Kidney epithelial cell (primary cell): Measurements from ENCODE around the gene CAMSAP1. TPM values are rescaled to one million over a fixed set of nuclear protein-coding genes. Genes with fewer than 3 reads are reported as not detected.

Source experiments
- DNase-seq: peaks from one replicate; pipeline ENCODE4 v3.0.0-alpha.2; 2010; ENCODE audit warnings: low read depth
- H3K27me3 ChIP-seq: 2 replicates; pipeline ENCODE4 v1.6.0; 2011; ENCODE audit warnings: low read length; ENCODE audit not compliant: control insufficient read depth, insufficient read depth
- H3K36me3 ChIP-seq: 2 replicates; pipeline ENCODE4 v1.5.1; 2011; ENCODE audit warnings: low read length; ENCODE audit not compliant: control insufficient read depth, insufficient read depth
- H3K4me3 ChIP-seq: 2 replicates; pipeline ENCODE4 v1.5.1; 2011; ENCODE audit warnings: low read depth, mild to moderate bottlenecking, control low read depth, low read length
- total RNA-seq: library from RNA; depleted of rRNA; stranded (reverse); fragments of >200 nt; gene quantifications from 2 replicates; pipeline ENCODE4 v1.2.3, GENCODE V29; 2015
- TF ChIP-seq, protein P1 (sequence below): IDR thresholded peaks from 2 replicates; pipeline ENCODE4 v1.5.1; 2011; ENCODE audit warnings: mild to moderate bottlenecking, moderate library complexity, low read length, control low read depth, inconsistent platforms; ENCODE audit not compliant: insufficient read depth, poor library complexity, severe bottlenecking

The CAMSAP1 gene
- total RNA-seq, 1 donor from 2014 or later = 70.4 TPM

- no peaks in the 10 kb centered on the region for H3K36me3 ChIP-seq
- no peak overlapping the region for H3K4me3 ChIP-seq
- no peaks in the 10 kb centered on the region for H3K27me3 ChIP-seq
- TF ChIP-seq, protein P1, sequence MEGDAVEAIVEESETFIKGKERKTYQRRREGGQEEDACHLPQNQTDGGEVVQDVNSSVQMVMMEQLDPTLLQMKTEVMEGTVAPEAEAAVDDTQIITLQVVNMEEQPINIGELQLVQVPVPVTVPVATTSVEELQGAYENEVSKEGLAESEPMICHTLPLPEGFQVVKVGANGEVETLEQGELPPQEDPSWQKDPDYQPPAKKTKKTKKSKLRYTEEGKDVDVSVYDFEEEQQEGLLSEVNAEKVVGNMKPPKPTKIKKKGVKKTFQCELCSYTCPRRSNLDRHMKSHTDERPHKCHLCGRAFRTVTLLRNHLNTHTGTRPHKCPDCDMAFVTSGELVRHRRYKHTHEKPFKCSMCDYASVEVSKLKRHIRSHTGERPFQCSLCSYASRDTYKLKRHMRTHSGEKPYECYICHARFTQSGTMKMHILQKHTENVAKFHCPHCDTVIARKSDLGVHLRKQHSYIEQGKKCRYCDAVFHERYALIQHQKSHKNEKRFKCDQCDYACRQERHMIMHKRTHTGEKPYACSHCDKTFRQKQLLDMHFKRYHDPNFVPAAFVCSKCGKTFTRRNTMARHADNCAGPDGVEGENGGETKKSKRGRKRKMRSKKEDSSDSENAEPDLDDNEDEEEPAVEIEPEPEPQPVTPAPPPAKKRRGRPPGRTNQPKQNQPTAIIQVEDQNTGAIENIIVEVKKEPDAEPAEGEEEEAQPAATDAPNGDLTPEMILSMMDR = no peak
- DNase-seq = no peak
Measured at GRCh38 chr9:135939351-135940265, 32.3 kb upstream of the CAMSAP1 start.

- no peak for DNase-seq
- Histone ChIP-seq H3K36me3 (peaks cover 3% of the 10 kb centered on the region), H3K4me3 (no peak overlapping the region), H3K27me3 (no peaks in the 10 kb centered on the region)
- TF ChIP-seq, protein P1 = no peak
Measured at GRCh38 chr9:135937521-135938489, 30.5 kb upstream of the CAMSAP1 start.

GRCh38 chr9:135933114-135933513, 25.8 kb upstream of the CAMSAP1 start:
- H3K4me3 ChIP-seq = no peak overlapping the region
- no peaks in the 10 kb centered on the region for H3K27me3 ChIP-seq
- TF ChIP-seq, protein P1 = no peak
- no peak for DNase-seq
- peaks cover 3% of the 10 kb centered on the region for H3K36me3 ChIP-seq

GRCh38 chr9:135932656-135933055, 25.3 kb upstream of the CAMSAP1 start:
- TF ChIP-seq, protein P1 = no peak
- DNase-seq = no peak
- H3K27me3 ChIP-seq = no peaks in the 10 kb centered on the region
- peaks cover 3% of the 10 kb centered on the region for H3K36me3 ChIP-seq
- H3K4me3 ChIP-seq = no peak overlapping the region

DNA sequence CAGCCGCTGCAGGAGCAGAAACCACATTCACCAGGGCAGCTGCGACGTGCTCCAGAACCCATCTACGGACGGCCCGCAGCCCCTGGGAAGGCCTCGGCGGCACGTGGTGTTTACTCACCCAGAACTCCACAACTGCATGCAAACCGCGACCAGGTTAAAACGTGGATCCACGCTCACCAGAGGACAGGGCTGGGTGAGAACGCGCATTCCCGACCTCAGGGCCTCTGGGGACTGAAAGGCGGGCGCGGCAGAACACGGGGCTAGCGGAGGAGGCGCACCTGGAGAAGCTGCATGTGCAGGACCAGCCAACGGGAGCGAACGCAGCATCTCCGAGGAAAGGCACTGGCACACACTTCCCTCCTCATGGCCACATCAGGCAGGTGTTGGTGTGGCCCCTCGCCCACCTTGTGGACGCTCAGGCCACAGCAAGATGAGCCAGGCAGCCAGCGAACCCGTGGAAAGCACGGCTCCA, 24.0 kb upstream of the CAMSAP1 start:
- TF ChIP-seq, protein P1 = no peak
- Histone ChIP-seq H3K36me3 (peaks cover 3% of the 10 kb centered on the region), H3K27me3 (no peaks in the 10 kb centered on the region), H3K4me3 (no peak overlapping the region)
- DNase-seq = no peak
